WTC11 (cell line): ENCODE data around the gene COL6A3. TPM values are rescaled to one million over a fixed set of nuclear protein-coding genes. Genes with fewer than 3 reads are reported as not detected.

Source experiments
- ATAC-seq: fragments of 200-7000 bp; cut with Tn5 transposase; 2 replicates; pipeline ENCODE4 v1.10.0; 2021; ENCODE audit warnings: mild to moderate bottlenecking, moderate library complexity
- CTCF ChIA-PET: fragments of 300-600 bp; sonication (Branson Sonifier 250); formaldehyde crosslinking; loops from one replicate; lab custom pipeline; 2021; ENCODE audit warnings: antibody characterized with exemption; lab: Charles Lee
- POLR2A ChIA-PET: fragments of 350-600 bp; sonication (Branson Sonifier 250); formaldehyde crosslinking; loops from one replicate; lab custom pipeline; 2021; ENCODE audit warnings: antibody characterized with exemption; lab: Charles Lee
- DNase-seq: peaks from one replicate; pipeline ENCODE4 v3.0.0; 2021; ENCODE audit warnings: low spot score
- H3K27ac Mint-ChIP-seq: 2 replicates; pipeline ENCODE4 v1.8.0; 2021; ENCODE audit warnings: mixed read lengths
- H3K27me3 Mint-ChIP-seq: 2 replicates; pipeline ENCODE4 v1.8.0; 2021; ENCODE audit warnings: low read depth, mild to moderate bottlenecking, moderate library complexity, mixed read lengths
- H3K36me3 Mint-ChIP-seq: 2 replicates; pipeline ENCODE4 v1.8.0; 2021; ENCODE audit warnings: mixed read lengths
- H3K4me1 Mint-ChIP-seq: 2 replicates; pipeline ENCODE4 v1.8.0; 2022; ENCODE audit warnings: mixed read lengths
- H3K4me3 Mint-ChIP-seq: 2 replicates; pipeline ENCODE4 v1.8.0; 2021; ENCODE audit warnings: mild to moderate bottlenecking, moderate library complexity, mixed read lengths
- H3K9me3 Mint-ChIP-seq: 2 replicates; pipeline ENCODE4 v1.8.0; 2021; ENCODE audit warnings: mixed read lengths
- ETV6 ChIP-seq: sonication (generic); formaldehyde crosslinking; IDR thresholded peaks from 2 replicates; pipeline ENCODE4 v1.8.1; 2022; ENCODE audit warnings: mild to moderate bottlenecking, missing genetic modification reagents
- FOXK1 ChIP-seq: sonication (generic); formaldehyde crosslinking; IDR thresholded peaks from 2 replicates; pipeline ENCODE4 v1.8.0; 2022; ENCODE audit warnings: mild to moderate bottlenecking, moderate library complexity, missing genetic modification reagents
- FOXP1 ChIP-seq: sonication (generic); formaldehyde crosslinking; IDR thresholded peaks from 2 replicates; pipeline ENCODE4 v1.8.0; 2022; ENCODE audit warnings: missing genetic modification reagents, mild to moderate bottlenecking, moderate library complexity, borderline replicate concordance
- NFYB ChIP-seq: sonication (generic); formaldehyde crosslinking; conservative IDR thresholded peaks from 2 replicates; pipeline ENCODE4 v1.8.0; 2022; ENCODE audit warnings: low read depth, missing genetic modification reagents
- NR3C1 ChIP-seq: sonication (generic); formaldehyde crosslinking; conservative IDR thresholded peaks from 2 replicates; pipeline ENCODE4 v1.8.1; 2023; ENCODE audit warnings: low read depth, mild to moderate bottlenecking, missing genetic modification reagents
- SOX15 ChIP-seq: fragments of 250-450 bp; sonication (Bioruptor Pico); IDR thresholded peaks from 2 replicates; pipeline ENCODE4 v1.9.0; 2021; ENCODE audit warnings: mild to moderate bottlenecking
- TCF7 ChIP-seq: sonication (generic); formaldehyde crosslinking; IDR thresholded peaks from 2 replicates; pipeline ENCODE4 v1.8.0; 2022; ENCODE audit warnings: mild to moderate bottlenecking, low read depth, missing genetic modification reagents, moderate library complexity
- TEAD1 ChIP-seq: sonication (generic); formaldehyde crosslinking; IDR thresholded peaks from 2 replicates; pipeline ENCODE4 v1.8.0; 2022; ENCODE audit warnings: mild to moderate bottlenecking, missing genetic modification reagents
- TP53 ChIP-seq: sonication (generic); formaldehyde crosslinking; IDR thresholded peaks from 2 replicates; pipeline ENCODE4 v1.8.1; 2023; ENCODE audit warnings: mild to moderate bottlenecking, missing genetic modification reagents
- ZNF416 ChIP-seq: fragments of 250-450 bp; sonication (Bioruptor Pico); IDR thresholded peaks from 2 replicates; pipeline ENCODE4 v1.9.0; 2021; ENCODE audit warnings: mild to moderate bottlenecking, inconsistent platforms
- total RNA-seq: library from RNA; stranded (reverse); gene quantifications from 3 replicates; pipeline ENCODE4 v1.2.3, GENCODE V29; 2021
- TF ChIP-seq, protein P1 (sequence below): fragments of 250-450 bp; sonication (Bioruptor Pico); IDR thresholded peaks from 2 replicates; pipeline ENCODE4 v2.1.2; 2022; ENCODE audit warnings: mild to moderate bottlenecking, moderate library complexity
- TF ChIP-seq, protein P2 (sequence below): sonication (generic); formaldehyde crosslinking; IDR thresholded peaks from 2 replicates; pipeline ENCODE4 v1.8.1; 2022; ENCODE audit warnings: low read depth, missing genetic modification reagents, borderline replicate concordance
- TF ChIP-seq, protein P3 (sequence below): sonication (generic); formaldehyde crosslinking; IDR thresholded peaks from 2 replicates; pipeline ENCODE4 v1.8.1; 2022; ENCODE audit warnings: missing genetic modification reagents, borderline replicate concordance
- TF ChIP-seq, protein P4 (sequence below): sonication (generic); formaldehyde crosslinking; IDR thresholded peaks from 2 replicates; pipeline ENCODE4 v1.8.1; 2022; ENCODE audit warnings: low read depth, mild to moderate bottlenecking, moderate library complexity, missing genetic modification reagents, borderline replicate concordance
- TF ChIP-seq, protein P5 (sequence below): sonication (generic); formaldehyde crosslinking; IDR thresholded peaks from 2 replicates; pipeline ENCODE4 v1.8.0; 2022; ENCODE audit warnings: missing genetic modification reagents
- TF ChIP-seq, protein P6 (sequence below): sonication (generic); formaldehyde crosslinking; IDR thresholded peaks from 2 replicates; pipeline ENCODE4 v1.8.0; 2022; ENCODE audit warnings: mild to moderate bottlenecking, missing genetic modification reagents
- TF ChIP-seq, protein P7 (sequence below): sonication (generic); formaldehyde crosslinking; conservative IDR thresholded peaks from 2 replicates; pipeline ENCODE4 v1.8.1; 2023; ENCODE audit warnings: mild to moderate bottlenecking, low read depth, missing genetic modification reagents, moderate library complexity
- TF ChIP-seq, protein P8 (sequence below): sonication (generic); formaldehyde crosslinking; IDR thresholded peaks from 2 replicates; pipeline ENCODE4 v1.8.1; 2023; ENCODE audit warnings: mild to moderate bottlenecking, missing genetic modification reagents
- TF ChIP-seq, protein P9 (sequence below): sonication (generic); formaldehyde crosslinking; IDR thresholded peaks from 2 replicates; pipeline ENCODE4 v1.8.1; 2023; ENCODE audit warnings: mild to moderate bottlenecking, missing genetic modification reagents, moderate library complexity

The COL6A3 gene
- total RNA-seq, 1 experiment from 2014 or later = 2.6 TPM

DNA sequence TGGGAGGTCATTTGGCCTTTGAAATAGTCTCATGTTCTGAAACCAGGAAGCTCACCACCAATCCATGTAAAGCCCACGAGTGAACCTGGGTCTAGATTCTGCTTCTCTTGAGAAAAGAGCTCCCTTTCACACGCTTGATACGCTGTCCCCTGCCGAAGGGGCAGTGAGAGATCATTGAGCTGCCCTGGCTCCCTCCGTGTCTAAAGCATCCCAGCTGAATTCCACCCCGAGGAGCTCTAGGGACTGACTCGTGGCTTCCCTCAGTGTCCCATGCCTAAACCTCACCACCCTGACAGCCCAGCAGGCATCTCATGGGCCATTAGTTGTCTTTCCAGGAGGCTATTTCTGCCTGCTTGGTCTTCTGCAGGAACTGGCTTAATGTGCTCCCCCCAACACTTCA is 68.6 kb downstream of the COL6A3 start (continued):
- TF ChIP-seq, protein P1, sequence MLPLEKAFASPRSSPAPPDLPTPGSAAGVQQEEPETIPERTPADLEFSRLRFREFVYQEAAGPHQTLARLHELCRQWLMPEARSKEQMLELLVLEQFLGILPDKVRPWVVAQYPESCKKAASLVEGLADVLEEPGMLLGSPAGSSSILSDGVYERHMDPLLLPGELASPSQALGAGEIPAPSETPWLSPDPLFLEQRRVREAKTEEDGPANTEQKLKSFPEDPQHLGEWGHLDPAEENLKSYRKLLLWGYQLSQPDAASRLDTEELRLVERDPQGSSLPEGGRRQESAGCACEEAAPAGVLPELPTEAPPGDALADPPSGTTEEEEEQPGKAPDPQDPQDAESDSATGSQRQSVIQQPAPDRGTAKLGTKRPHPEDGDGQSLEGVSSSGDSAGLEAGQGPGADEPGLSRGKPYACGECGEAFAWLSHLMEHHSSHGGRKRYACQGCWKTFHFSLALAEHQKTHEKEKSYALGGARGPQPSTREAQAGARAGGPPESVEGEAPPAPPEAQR (CRISPR knock-in tag) = no peak
- TF ChIP-seq, protein P2, sequence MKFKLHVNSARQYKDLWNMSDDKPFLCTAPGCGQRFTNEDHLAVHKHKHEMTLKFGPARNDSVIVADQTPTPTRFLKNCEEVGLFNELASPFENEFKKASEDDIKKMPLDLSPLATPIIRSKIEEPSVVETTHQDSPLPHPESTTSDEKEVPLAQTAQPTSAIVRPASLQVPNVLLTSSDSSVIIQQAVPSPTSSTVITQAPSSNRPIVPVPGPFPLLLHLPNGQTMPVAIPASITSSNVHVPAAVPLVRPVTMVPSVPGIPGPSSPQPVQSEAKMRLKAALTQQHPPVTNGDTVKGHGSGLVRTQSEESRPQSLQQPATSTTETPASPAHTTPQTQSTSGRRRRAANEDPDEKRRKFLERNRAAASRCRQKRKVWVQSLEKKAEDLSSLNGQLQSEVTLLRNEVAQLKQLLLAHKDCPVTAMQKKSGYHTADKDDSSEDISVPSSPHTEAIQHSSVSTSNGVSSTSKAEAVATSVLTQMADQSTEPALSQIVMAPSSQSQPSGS (CRISPR knock-in tag) = no peak

DNA sequence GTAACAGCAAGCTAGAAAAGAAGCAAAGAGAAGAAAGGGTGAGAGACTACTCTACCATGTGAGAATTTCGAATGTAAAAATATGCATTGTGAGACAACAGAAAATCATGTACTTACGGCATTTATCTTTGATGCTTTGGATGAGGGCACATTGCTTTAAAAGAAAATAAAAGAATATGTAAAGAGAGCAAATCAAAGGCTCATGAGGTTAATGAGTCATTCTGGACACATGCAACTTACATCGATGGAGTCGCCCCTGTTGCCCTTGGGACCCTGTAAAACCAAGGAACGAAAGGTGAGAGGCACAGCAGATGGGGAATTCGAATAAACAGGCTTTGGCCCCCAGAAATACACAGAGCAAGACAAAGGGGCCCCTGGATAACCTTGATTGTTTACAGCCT is 69.0 kb downstream of the COL6A3 start:
- ATAC-seq = no peak
- no peak for TF ChIP-seq FOXK1 (CRISPR knock-in tag)
- no peak for TF ChIP-seq TCF7 (CRISPR knock-in tag)
- TF ChIP-seq, protein P3, sequence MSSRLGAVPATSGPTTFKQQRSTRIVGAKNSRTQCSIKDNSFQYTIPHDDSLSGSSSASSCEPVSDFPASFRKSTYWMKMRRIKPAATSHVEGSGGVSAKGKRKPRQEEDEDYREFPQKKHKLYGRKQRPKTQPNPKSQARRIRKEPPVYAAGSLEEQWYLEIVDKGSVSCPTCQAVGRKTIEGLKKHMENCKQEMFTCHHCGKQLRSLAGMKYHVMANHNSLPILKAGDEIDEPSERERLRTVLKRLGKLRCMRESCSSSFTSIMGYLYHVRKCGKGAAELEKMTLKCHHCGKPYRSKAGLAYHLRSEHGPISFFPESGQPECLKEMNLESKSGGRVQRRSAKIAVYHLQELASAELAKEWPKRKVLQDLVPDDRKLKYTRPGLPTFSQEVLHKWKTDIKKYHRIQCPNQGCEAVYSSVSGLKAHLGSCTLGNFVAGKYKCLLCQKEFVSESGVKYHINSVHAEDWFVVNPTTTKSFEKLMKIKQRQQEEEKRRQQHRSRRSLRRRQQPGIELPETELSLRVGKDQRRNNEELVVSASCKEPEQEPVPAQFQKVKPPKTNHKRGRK (CRISPR knock-in tag) = no peak
- TF ChIP-seq, protein P4, sequence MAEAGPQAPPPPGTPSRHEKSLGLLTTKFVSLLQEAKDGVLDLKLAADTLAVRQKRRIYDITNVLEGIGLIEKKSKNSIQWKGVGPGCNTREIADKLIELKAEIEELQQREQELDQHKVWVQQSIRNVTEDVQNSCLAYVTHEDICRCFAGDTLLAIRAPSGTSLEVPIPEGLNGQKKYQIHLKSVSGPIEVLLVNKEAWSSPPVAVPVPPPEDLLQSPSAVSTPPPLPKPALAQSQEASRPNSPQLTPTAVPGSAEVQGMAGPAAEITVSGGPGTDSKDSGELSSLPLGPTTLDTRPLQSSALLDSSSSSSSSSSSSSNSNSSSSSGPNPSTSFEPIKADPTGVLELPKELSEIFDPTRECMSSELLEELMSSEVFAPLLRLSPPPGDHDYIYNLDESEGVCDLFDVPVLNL (CRISPR knock-in tag) = no peak
- TF ChIP-seq TEAD1 (CRISPR knock-in tag) = no peak
- TF ChIP-seq ETV6 = no peak
- no peak for TF ChIP-seq SOX15 (CRISPR knock-in tag)
- TF ChIP-seq TP53 (CRISPR knock-in tag) = no peak
- TF ChIP-seq, protein P5, sequence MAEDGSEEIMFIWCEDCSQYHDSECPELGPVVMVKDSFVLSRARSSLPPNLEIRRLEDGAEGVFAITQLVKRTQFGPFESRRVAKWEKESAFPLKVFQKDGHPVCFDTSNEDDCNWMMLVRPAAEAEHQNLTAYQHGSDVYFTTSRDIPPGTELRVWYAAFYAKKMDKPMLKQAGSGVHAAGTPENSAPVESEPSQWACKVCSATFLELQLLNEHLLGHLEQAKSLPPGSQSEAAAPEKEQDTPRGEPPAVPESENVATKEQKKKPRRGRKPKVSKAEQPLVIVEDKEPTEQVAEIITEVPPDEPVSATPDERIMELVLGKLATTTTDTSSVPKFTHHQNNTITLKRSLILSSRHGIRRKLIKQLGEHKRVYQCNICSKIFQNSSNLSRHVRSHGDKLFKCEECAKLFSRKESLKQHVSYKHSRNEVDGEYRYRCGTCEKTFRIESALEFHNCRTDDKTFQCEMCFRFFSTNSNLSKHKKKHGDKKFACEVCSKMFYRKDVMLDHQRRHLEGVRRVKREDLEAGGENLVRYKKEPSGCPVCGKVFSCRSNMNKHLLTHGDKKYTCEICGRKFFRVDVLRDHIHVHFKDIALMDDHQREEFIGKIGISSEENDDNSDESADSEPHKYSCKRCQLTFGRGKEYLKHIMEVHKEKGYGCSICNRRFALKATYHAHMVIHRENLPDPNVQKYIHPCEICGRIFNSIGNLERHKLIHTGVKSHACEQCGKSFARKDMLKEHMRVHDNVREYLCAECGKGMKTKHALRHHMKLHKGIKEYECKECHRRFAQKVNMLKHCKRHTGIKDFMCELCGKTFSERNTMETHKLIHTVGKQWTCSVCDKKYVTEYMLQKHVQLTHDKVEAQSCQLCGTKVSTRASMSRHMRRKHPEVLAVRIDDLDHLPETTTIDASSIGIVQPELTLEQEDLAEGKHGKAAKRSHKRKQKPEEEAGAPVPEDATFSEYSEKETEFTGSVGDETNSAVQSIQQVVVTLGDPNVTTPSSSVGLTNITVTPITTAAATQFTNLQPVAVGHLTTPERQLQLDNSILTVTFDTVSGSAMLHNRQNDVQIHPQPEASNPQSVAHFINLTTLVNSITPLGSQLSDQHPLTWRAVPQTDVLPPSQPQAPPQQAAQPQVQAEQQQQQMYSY (CRISPR knock-in tag) = no peak
- no peak for TF ChIP-seq FOXP1
- TF ChIP-seq, protein P6, sequence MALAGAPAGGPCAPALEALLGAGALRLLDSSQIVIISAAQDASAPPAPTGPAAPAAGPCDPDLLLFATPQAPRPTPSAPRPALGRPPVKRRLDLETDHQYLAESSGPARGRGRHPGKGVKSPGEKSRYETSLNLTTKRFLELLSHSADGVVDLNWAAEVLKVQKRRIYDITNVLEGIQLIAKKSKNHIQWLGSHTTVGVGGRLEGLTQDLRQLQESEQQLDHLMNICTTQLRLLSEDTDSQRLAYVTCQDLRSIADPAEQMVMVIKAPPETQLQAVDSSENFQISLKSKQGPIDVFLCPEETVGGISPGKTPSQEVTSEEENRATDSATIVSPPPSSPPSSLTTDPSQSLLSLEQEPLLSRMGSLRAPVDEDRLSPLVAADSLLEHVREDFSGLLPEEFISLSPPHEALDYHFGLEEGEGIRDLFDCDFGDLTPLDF = no peak
- TF ChIP-seq, protein P7, sequence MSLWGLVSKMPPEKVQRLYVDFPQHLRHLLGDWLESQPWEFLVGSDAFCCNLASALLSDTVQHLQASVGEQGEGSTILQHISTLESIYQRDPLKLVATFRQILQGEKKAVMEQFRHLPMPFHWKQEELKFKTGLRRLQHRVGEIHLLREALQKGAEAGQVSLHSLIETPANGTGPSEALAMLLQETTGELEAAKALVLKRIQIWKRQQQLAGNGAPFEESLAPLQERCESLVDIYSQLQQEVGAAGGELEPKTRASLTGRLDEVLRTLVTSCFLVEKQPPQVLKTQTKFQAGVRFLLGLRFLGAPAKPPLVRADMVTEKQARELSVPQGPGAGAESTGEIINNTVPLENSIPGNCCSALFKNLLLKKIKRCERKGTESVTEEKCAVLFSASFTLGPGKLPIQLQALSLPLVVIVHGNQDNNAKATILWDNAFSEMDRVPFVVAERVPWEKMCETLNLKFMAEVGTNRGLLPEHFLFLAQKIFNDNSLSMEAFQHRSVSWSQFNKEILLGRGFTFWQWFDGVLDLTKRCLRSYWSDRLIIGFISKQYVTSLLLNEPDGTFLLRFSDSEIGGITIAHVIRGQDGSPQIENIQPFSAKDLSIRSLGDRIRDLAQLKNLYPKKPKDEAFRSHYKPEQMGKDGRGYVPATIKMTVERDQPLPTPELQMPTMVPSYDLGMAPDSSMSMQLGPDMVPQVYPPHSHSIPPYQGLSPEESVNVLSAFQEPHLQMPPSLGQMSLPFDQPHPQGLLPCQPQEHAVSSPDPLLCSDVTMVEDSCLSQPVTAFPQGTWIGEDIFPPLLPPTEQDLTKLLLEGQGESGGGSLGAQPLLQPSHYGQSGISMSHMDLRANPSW (CRISPR knock-in tag) = no peak
- TF ChIP-seq ZNF416 (CRISPR knock-in tag) = no peak
- TF ChIP-seq NR3C1 = no peak
- TF ChIP-seq NFYB (CRISPR knock-in tag) = no peak
- TF ChIP-seq, protein P8, sequence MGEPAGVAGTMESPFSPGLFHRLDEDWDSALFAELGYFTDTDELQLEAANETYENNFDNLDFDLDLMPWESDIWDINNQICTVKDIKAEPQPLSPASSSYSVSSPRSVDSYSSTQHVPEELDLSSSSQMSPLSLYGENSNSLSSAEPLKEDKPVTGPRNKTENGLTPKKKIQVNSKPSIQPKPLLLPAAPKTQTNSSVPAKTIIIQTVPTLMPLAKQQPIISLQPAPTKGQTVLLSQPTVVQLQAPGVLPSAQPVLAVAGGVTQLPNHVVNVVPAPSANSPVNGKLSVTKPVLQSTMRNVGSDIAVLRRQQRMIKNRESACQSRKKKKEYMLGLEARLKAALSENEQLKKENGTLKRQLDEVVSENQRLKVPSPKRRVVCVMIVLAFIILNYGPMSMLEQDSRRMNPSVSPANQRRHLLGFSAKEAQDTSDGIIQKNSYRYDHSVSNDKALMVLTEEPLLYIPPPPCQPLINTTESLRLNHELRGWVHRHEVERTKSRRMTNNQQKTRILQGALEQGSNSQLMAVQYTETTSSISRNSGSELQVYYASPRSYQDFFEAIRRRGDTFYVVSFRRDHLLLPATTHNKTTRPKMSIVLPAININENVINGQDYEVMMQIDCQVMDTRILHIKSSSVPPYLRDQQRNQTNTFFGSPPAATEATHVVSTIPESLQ (CRISPR knock-in tag) = no peak
- TF ChIP-seq, protein P9, sequence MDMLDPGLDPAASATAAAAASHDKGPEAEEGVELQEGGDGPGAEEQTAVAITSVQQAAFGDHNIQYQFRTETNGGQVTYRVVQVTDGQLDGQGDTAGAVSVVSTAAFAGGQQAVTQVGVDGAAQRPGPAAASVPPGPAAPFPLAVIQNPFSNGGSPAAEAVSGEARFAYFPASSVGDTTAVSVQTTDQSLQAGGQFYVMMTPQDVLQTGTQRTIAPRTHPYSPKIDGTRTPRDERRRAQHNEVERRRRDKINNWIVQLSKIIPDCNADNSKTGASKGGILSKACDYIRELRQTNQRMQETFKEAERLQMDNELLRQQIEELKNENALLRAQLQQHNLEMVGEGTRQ (CRISPR knock-in tag) = no peak
- TF ChIP-seq, all 79 proteins: peak for 0
- H3K4me1 Mint-ChIP-seq = no peaks in the 10 kb centered on the region
- 0 out of 2 replicates have a peak, but pooled peaks cover 3% of the 10 kb centered on the region for H3K9me3 Mint-ChIP-seq
- no peak overlapping the region for H3K27ac Mint-ChIP-seq
- ChIA-PET POLR2A (no interaction called here), CTCF (no interaction called here)
- peaks cover 2% of the 10 kb centered on the region; the same call in 1 of the 2 replicates for H3K36me3 Mint-ChIP-seq
- DNase-seq = no peak
- H3K27me3 Mint-ChIP-seq = no peaks in the 10 kb centered on the region
- H3K4me3 Mint-ChIP-seq = no peak overlapping the region
